ENCODE data around the gene OPN5.

OPN5 gene

DNA sequence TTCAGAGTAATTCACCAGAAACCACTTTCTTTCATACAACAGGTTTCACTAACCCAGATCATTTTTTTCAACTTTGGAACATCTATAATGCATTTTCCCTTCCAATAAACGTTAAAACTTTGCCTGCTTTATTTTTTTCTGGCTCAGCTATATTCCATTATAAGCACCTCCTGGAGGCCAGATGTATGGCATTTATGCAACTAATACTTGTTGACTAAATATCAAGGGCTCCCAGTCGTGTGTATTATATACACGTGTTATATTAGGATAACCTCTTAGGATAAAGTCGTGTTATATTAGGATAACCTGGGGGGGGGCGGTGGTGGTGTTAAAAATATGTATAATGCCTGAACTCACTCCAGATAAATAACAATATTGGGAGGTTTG, 6.7 kb downstream of the OPN5 start:
- no peak for TF ChIP-seq ZFX (IDR thresholded peaks at IDR 0.05; ENCODE audit: borderline replicate concordance)
- TF ChIP-seq, protein P1, sequence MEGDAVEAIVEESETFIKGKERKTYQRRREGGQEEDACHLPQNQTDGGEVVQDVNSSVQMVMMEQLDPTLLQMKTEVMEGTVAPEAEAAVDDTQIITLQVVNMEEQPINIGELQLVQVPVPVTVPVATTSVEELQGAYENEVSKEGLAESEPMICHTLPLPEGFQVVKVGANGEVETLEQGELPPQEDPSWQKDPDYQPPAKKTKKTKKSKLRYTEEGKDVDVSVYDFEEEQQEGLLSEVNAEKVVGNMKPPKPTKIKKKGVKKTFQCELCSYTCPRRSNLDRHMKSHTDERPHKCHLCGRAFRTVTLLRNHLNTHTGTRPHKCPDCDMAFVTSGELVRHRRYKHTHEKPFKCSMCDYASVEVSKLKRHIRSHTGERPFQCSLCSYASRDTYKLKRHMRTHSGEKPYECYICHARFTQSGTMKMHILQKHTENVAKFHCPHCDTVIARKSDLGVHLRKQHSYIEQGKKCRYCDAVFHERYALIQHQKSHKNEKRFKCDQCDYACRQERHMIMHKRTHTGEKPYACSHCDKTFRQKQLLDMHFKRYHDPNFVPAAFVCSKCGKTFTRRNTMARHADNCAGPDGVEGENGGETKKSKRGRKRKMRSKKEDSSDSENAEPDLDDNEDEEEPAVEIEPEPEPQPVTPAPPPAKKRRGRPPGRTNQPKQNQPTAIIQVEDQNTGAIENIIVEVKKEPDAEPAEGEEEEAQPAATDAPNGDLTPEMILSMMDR (IDR thresholded peaks at IDR 0.05) = no peak
- no peak overlapping the region for H3K27ac ChIP-seq

DNA sequence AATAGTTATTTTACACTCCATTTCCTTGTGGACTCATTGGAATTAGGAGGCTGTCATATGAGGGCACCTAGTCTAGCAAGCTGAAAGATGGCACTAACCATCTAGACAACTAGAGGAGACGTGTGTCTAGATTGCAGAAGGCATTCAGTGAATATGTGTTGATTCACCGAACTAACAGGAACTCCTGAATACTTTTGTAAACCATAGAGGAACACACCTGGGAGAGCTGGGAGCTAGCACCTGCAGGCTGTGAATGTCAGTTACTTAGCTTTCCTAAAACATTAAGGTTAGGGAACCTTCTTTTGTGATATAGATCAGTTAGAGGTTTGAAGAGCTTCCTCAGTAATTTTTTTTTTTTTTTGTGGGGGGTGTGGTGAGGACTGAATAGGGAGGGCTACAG, 7.7 kb downstream of the OPN5 start:
- no peak overlapping the region for H3K27ac ChIP-seq
- TF ChIP-seq ZFX (IDR thresholded peaks at IDR 0.05; ENCODE audit: borderline replicate concordance) = no peak
- TF ChIP-seq, protein P1 (IDR thresholded peaks at IDR 0.05) = no peak

DNA sequence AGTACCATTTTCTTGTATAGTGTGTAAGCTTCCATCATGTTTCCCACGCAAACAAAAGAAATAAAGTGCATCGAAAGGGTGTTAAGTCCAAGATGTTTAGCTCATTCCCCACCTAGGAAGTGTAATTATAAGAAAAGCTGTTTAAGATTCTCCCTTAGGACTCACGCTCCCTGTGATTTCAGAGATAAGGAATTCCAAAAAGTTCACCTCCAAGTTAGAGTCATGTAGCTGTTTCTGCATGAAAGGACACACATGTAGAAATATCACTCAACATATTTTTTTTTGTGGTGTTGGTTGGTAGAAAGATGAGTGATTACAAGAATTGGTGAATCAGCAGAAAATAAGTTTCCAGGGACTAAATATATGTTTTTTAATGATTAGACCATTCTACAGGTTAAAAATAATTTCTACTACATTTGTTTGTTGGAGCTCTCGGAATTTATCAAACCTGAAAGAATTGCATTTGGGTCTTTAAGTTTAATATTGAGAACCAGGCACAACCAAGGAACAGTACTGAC, 10.4 kb downstream of the OPN5 start:
- TF ChIP-seq, protein P1 (IDR thresholded peaks at IDR 0.05) = no peak
- no peak for TF ChIP-seq ZFX (IDR thresholded peaks at IDR 0.05; ENCODE audit: borderline replicate concordance)
- H3K27ac ChIP-seq = no peak overlapping the region

DNA sequence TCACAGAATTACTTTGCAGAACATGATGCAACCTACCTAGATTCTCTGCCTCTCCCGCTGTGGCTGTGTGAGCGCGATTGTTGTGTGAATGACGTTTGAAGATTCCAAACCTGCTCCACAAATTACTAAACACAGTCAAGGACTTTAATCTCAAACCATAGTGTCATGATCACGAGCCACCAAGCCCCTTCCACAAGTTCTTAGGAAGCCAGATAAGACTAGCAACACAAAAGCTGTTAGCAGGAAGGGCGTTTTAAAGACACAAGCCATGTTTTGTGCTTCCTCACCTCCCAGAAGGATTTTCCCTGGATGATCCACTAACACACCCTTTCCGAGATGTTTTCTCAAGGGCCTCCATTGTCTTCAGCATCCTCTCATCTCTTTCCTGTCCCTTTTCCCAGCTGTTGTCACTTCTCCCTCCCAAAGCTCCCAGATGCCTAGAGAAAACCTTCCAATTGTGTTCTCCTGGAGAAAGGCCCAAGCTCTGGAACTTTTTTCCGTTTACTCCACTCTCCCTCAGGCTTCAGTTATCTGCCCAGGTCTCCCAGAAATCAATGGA, 12.8 kb downstream of the OPN5 start:
- TF ChIP-seq, protein P1 (IDR thresholded peaks at IDR 0.05) = no peak
- no peak for TF ChIP-seq ZFX (IDR thresholded peaks at IDR 0.05; ENCODE audit: borderline replicate concordance)
- H3K27ac ChIP-seq = no peak overlapping the region

DNA sequence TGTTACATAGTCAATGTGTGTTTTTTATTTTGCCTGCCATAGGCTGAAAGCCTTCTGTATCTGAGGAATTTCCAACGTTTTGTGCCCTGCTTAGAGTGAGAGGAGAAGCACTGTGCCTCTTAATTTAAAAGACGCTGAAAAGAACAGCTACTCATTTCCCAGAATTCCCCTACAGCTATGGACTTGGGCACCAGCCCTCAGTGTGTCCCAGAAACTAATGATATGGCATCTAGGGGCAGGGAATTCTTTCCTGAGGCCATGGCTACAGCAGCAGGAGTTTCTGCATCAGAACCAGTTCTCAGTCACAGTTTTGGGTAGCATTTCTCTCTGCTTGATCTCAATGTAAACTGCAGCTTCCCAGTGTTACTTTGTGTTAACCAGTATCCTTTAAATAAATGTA, 20.2 kb downstream of the OPN5 start:
- H3K27ac ChIP-seq = no peak overlapping the region
- TF ChIP-seq ZFX (IDR thresholded peaks at IDR 0.05; ENCODE audit: borderline replicate concordance) = no peak
- TF ChIP-seq, protein P1 (IDR thresholded peaks at IDR 0.05) = no peak

DNA sequence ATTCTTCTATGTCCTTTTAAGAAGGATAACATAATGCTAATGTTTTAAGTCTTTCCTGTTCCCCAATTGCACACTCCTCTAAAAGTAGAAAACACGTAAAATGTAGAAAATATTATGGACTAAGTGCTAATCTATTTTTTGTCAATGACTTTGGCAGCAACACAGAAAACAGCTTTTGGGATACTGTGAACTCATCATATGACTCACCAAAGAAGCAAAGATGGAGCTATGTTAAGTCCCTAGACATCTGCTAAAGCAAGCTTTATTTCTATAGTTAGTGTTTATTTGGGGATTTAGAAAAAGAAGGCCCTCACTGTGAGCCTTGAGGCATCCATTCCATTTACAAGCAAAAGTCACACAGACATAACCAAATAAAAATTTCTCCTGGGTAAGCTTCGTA, 23.0 kb downstream of the OPN5 start:
- H3K27ac ChIP-seq = no peak overlapping the region

DNA sequence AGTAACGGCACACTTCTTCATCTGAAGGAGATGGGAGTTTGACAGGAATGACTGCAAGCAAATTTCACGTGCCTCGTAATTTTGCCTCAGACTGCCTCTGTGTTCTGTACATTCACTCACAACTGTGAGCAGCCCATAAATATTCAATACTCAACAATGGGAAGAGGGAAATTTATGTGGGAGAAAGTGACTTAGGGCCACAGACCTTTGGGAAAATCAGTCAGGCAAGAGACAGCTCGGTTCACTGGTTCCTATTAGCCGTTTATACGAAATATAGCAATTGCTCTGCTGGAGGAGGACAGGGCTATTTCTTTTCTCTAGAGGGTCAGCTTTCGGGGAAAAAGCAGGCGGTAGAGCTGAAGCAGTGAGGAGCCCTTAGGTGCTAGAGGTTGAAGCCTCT, 28.0 kb downstream of the OPN5 start:
- H3K27ac ChIP-seq = no peak overlapping the region
- TF ChIP-seq, protein P1 (IDR thresholded peaks at IDR 0.05) = no peak
- no peak for TF ChIP-seq ZFX (IDR thresholded peaks at IDR 0.05; ENCODE audit: borderline replicate concordance)

More for the DNA sequence above, 23.0 kb downstream of the OPN5 start:
- TF ChIP-seq ZFX (IDR thresholded peaks at IDR 0.05; ENCODE audit: borderline replicate concordance) = no peak
- TF ChIP-seq, protein P1 (IDR thresholded peaks at IDR 0.05) = no peak
